ENCODE measurements around the gene HDAC4.

The HDAC4 gene

GRCh38 chr2:239014458-239015217 lies 386.2 kb downstream of the HDAC4 start:
- DNase-seq = no peak

- DNase-seq = no peak
These were observed 387.2 kb downstream of the HDAC4 start for GRCh38 chr2:239013678-239013976.

- no peak for DNase-seq
These were observed 387.7 kb downstream of the HDAC4 start for GRCh38 chr2:239012936-239013677.

GRCh38 chr2:239012228-239012627 lies 388.6 kb downstream of the HDAC4 start:
- DNase-seq = no peak

GRCh38 chr2:239009589-239009961 lies 391.2 kb downstream of the HDAC4 start:
- DNase-seq = no peak

- no peak for DNase-seq
These were observed 391.9 kb downstream of the HDAC4 start for GRCh38 chr2:239008677-239009588.

- no peak for DNase-seq
These were observed 392.8 kb downstream of the HDAC4 start for GRCh38 chr2:239008004-239008403.

- DNase-seq = no peak
These were observed 394.1 kb downstream of the HDAC4 start for GRCh38 chr2:239006622-239007285.

GRCh38 chr2:239005586-239005985 lies 395.2 kb downstream of the HDAC4 start:
- DNase-seq = no peak

GRCh38 chr2:239004274-239005015 lies 396.4 kb downstream of the HDAC4 start:
- DNase-seq = no peak

GRCh38 chr2:239003624-239004273 lies 397.1 kb downstream of the HDAC4 start:
- DNase-seq = no peak

- no peak for DNase-seq
These were observed 397.7 kb downstream of the HDAC4 start for GRCh38 chr2:239002954-239003623.

- DNase-seq = no peak
These were observed 398.2 kb downstream of the HDAC4 start for GRCh38 chr2:239002591-239002953.

GRCh38 chr2:239001794-239002193 lies 399.0 kb downstream of the HDAC4 start:
- DNase-seq = no peak

GRCh38 chr2:239000500-239001073 lies 400.2 kb downstream of the HDAC4 start:
- DNase-seq = no peak

GRCh38 chr2:239000089-239000488 lies 400.7 kb downstream of the HDAC4 start:
- no peak for DNase-seq

GRCh38 chr2:238999291-238999741 lies 401.5 kb downstream of the HDAC4 start:
- no peak for DNase-seq

GRCh38 chr2:238998801-238999200 lies 402.0 kb downstream of the HDAC4 start:
- no peak for DNase-seq
